Embryonic facial prominence (tissue), 1 donor: ENCODE measurements around the gene ATG101.

Experiments used
- DNase-seq: peaks from one replicate; pipeline ENCODE4 v3.0.0-alpha.2; 2016; ENCODE audit errors: extremely low spot score

Gene ATG101

GRCh38 chr12:52042706-52043385 is 26.9 kb upstream of the ATG101 start:
- no peak for DNase-seq

- no peak for DNase-seq
Measured at GRCh38 chr12:52043386-52044212, 26.2 kb upstream of the ATG101 start.

GRCh38 chr12:52044292-52044983 is 25.3 kb upstream of the ATG101 start:
- no peak for DNase-seq

- DNase-seq: no peak
Measured at GRCh38 chr12:52045794-52046199, 24.0 kb upstream of the ATG101 start.

GRCh38 chr12:52046859-52047258 is 22.9 kb upstream of the ATG101 start:
- no peak for DNase-seq

- DNase-seq: no peak
Measured at GRCh38 chr12:52049286-52049685, 20.5 kb upstream of the ATG101 start.

GRCh38 chr12:52049688-52050087 is 20.1 kb upstream of the ATG101 start:
- DNase-seq: no peak

GRCh38 chr12:52050116-52050757 is 19.5 kb upstream of the ATG101 start:
- DNase-seq: no peak

- DNase-seq: peak; percentile 91
Measured at GRCh38 chr12:52050758-52051541, 18.8 kb upstream of the ATG101 start, which contains the start of gene NR4A1. NR4A1 (plus strand) TSS chr12:52051442; CDS start chr12:52054329, 2,887 bp downstream.

- no peak for DNase-seq
Measured at GRCh38 chr12:52052468-52053186, 17.2 kb upstream of the ATG101 start.

- DNase-seq: no peak
Measured at GRCh38 chr12:52053536-52054209, 16.1 kb upstream of the ATG101 start.

- DNase-seq: no peak
Measured at GRCh38 chr12:52054231-52054832, 15.4 kb upstream of the ATG101 start.

- DNase-seq: no peak
Measured at GRCh38 chr12:52054833-52055730, 14.7 kb upstream of the ATG101 start.

GRCh38 chr12:52055731-52056711 is 13.8 kb upstream of the ATG101 start:
- no peak for DNase-seq

- DNase-seq: no peak
Measured at GRCh38 chr12:52056801-52057637, 12.8 kb upstream of the ATG101 start.
